ENCODE results near the gene HMG20A.

Gene HMG20A

DNA sequence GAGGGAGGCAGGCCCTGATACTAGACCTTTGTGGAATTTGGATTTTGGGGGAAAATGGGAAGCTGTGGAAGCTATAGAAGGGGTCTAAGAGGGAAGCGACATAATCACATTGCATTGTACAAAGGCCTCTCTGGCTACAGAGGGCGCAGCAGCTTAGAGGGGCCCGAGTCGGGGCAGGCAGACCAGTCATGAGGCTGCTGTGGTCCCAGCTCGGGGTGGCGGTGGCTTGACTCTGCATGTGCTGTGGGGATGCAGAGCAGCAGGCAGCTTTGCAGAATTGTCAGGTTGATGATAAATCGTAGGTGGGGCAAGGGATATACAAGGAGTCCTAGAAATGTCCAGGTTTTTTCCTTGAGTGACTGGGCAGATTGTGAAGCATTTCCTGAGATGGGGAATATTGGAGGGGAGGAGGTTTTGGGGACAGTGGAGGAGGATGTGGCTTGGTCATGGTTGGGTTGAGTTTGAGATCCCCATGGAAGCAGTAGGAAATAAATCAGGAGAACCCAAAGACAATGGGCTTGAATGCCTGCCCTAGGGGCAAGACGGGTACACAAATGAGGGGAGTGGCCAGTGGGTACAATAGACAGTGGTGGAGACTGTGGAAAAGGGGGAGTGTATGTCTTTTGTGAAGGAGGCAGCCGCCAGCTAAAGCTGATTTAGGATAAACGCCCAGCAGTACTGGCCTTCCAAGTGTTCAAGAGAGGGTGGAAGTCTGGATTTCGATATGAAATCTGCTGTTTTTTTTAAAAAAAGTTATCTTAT lies 94.1 kb downstream of the HMG20A start:
- no peaks in the 10 kb centered on the region for H3K4me1 ChIP-seq
- no peaks in the 10 kb centered on the region for H3K27me3 ChIP-seq (ENCODE audit: control insufficient read depth, insufficient read depth, low read length)
- no peak overlapping the region for H3K9ac ChIP-seq
- no peaks in the 10 kb centered on the region for H3K79me2 ChIP-seq
- no peaks in the 10 kb centered on the region for H3K9me3 ChIP-seq (ENCODE audit: control insufficient read depth, low read length)
- TF ChIP-seq, protein P1, sequence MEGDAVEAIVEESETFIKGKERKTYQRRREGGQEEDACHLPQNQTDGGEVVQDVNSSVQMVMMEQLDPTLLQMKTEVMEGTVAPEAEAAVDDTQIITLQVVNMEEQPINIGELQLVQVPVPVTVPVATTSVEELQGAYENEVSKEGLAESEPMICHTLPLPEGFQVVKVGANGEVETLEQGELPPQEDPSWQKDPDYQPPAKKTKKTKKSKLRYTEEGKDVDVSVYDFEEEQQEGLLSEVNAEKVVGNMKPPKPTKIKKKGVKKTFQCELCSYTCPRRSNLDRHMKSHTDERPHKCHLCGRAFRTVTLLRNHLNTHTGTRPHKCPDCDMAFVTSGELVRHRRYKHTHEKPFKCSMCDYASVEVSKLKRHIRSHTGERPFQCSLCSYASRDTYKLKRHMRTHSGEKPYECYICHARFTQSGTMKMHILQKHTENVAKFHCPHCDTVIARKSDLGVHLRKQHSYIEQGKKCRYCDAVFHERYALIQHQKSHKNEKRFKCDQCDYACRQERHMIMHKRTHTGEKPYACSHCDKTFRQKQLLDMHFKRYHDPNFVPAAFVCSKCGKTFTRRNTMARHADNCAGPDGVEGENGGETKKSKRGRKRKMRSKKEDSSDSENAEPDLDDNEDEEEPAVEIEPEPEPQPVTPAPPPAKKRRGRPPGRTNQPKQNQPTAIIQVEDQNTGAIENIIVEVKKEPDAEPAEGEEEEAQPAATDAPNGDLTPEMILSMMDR (IDR thresholded peaks at IDR 0.05): no peak
- no peaks in the 10 kb centered on the region for H3K36me3 ChIP-seq (ENCODE audit: control insufficient read depth, insufficient read depth, low read length)
- no peak overlapping the region for H3K4me2 ChIP-seq (ENCODE audit: low read length)
- no peak overlapping the region for H2AFZ ChIP-seq
- no peak overlapping the region for H3K4me3 ChIP-seq (ENCODE audit: low read depth, low read length)
- no peak overlapping the region for H3K27ac ChIP-seq

DNA sequence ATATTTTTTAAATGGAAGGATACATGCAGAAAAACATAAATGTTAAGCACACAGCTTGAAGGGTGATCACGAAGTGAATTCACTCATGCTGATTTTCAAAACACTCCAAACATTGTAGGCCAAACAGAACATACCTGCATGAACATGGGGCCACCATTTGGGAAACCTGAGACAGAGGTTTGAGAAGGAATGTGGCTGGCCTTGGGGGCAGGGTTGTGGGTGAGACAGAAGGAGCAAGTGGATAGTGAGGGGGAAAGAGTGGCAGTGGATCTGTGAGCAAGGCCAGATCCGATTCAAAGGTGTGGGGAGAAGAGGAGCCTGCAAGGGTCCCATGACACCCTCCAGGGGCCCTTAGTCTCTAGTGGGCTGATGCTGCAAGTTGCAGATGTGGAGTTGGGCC lies 94.9 kb downstream of the HMG20A start:
- H3K27ac ChIP-seq: no peak overlapping the region
- TF ChIP-seq, protein P1 (IDR thresholded peaks at IDR 0.05): no peak

DNA sequence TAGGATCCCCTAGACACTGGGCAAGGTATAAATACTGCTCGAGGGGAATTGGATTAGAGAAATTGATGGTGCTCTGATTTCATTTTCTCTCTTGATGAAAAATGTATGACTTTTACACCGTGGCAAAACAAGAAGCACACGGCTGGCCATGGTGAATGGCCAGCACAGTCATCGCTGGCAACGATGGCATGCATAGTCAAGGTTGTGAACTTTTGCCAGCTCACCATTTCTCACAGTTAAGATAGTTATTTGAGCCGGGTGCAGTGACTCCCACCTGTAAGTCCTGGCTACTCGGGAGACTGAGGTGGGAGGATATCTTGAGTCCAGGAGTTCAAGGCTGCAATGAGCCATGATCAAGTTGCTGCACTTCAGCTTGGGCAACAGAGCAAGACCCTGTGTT lies 95.4 kb downstream of the HMG20A start:
- no peaks in the 10 kb centered on the region for H3K79me2 ChIP-seq
- TF ChIP-seq, protein P1 (IDR thresholded peaks at IDR 0.05): no peak
- H2AFZ ChIP-seq: no peak overlapping the region
- H3K36me3 ChIP-seq (ENCODE audit: control insufficient read depth, insufficient read depth, low read length): no peaks in the 10 kb centered on the region
- H3K9me3 ChIP-seq (ENCODE audit: control insufficient read depth, low read length): no peaks in the 10 kb centered on the region
- no peak overlapping the region for H3K4me2 ChIP-seq (ENCODE audit: low read length)
- no peak overlapping the region for H3K4me3 ChIP-seq (ENCODE audit: low read depth, low read length)
- H3K9ac ChIP-seq: no peak overlapping the region
- H3K27ac ChIP-seq: no peak overlapping the region
- H3K4me1 ChIP-seq: no peaks in the 10 kb centered on the region
- no peaks in the 10 kb centered on the region for H3K27me3 ChIP-seq (ENCODE audit: control insufficient read depth, insufficient read depth, low read length)

More for the DNA sequence above, 94.9 kb downstream of the HMG20A start:
- Histone ChIP-seq H2AFZ (no peak overlapping the region), H3K4me3 (ENCODE audit: low read depth, low read length) (no peak overlapping the region), H3K4me1 (no peaks in the 10 kb centered on the region), H3K36me3 (ENCODE audit: control insufficient read depth, insufficient read depth, low read length) (no peaks in the 10 kb centered on the region), H3K79me2 (no peaks in the 10 kb centered on the region), H3K9me3 (ENCODE audit: control insufficient read depth, low read length) (no peaks in the 10 kb centered on the region), H3K4me2 (ENCODE audit: low read length) (no peak overlapping the region), H3K27me3 (ENCODE audit: control insufficient read depth, insufficient read depth, low read length) (no peaks in the 10 kb centered on the region), H3K9ac (no peak overlapping the region)

DNA sequence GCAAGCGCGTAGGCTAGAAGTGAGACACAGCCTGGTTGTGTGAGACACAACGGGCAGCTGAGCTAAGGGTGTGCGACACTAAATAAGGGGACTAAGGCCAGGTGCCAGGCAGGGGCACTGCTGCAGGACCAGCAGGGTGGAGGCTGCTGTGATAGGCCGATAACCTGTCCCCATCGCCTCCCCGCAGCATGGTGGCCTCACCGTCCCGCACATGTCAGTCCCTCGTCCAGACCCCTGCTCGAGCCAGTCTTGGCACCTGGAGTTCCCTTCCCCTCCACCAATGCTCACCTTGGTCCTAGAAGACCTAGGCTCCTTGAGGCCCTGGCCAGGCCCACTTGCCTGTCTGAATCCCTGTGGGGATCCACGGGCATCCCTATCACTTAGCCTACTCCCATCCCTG lies 96.1 kb downstream of the HMG20A start:
- Histone ChIP-seq H3K4me2 (ENCODE audit: low read length) (no peak overlapping the region), H3K79me2 (no peaks in the 10 kb centered on the region), H3K27ac (no peak overlapping the region), H2AFZ (no peak overlapping the region), H3K36me3 (ENCODE audit: control insufficient read depth, insufficient read depth, low read length) (no peaks in the 10 kb centered on the region), H3K4me1 (no peaks in the 10 kb centered on the region), H3K9ac (no peak overlapping the region), H3K4me3 (ENCODE audit: low read depth, low read length) (no peak overlapping the region), H3K27me3 (ENCODE audit: control insufficient read depth, insufficient read depth, low read length) (no peaks in the 10 kb centered on the region), H3K9me3 (ENCODE audit: control insufficient read depth, low read length) (no peaks in the 10 kb centered on the region)
- TF ChIP-seq, protein P1 (IDR thresholded peaks at IDR 0.05): no peak

DNA sequence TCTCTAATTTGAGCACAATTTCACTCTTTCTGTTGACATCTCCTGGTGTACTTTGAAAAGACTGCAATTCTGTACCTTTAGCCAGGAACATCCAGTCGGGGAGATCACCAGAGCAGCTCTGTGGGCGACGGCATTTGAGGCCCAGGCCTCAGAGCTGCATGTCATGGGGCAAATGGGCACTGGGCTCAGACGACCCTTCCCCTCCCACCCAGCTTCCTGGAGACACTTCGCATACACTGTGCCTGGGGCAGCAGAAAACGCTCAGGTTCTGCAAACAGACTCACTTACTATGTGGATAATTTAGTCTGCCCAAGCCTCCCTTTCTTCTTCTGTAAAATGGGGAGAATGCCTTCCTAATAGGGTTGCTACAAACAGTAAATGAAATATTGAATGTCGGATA lies 96.9 kb downstream of the HMG20A start:
- H3K9me3 ChIP-seq (ENCODE audit: control insufficient read depth, low read length): no peaks in the 10 kb centered on the region
- no peak overlapping the region for H3K4me2 ChIP-seq (ENCODE audit: low read length)
- H2AFZ ChIP-seq: no peak overlapping the region
- no peaks in the 10 kb centered on the region for H3K4me1 ChIP-seq
- TF ChIP-seq, protein P1 (IDR thresholded peaks at IDR 0.05): no peak
- H3K27me3 ChIP-seq (ENCODE audit: control insufficient read depth, insufficient read depth, low read length): no peaks in the 10 kb centered on the region
- no peaks in the 10 kb centered on the region for H3K36me3 ChIP-seq (ENCODE audit: control insufficient read depth, insufficient read depth, low read length)
- H3K4me3 ChIP-seq (ENCODE audit: low read depth, low read length): no peak overlapping the region
- no peaks in the 10 kb centered on the region for H3K79me2 ChIP-seq
- no peak overlapping the region for H3K9ac ChIP-seq
- H3K27ac ChIP-seq: no peak overlapping the region
